Mucosa of gallbladder (tissue), 1 donor: ENCODE data around the gene SYNPO2L. TPM values are rescaled to one million over a fixed set of nuclear protein-coding genes. Genes with fewer than 3 reads are reported as not detected.
"Not testable (repeated sequence)": the region's sequence is repeated elsewhere in the genome, so short reads cannot be mapped to it uniquely, and the experiment has no call there.

Experiments used
- DNase-seq: peaks from one replicate; pipeline ENCODE4 v3.0.0-alpha.2; 2020; ENCODE audit warnings: low spot score
- total RNA-seq: library from RNA; stranded (reverse); gene quantifications from one replicate; pipeline ENCODE4 v1.2.1, GENCODE V29; 2021
- donor health status: DM: no; HTN: no; CAD: no.

Gene SYNPO2L, protein sequence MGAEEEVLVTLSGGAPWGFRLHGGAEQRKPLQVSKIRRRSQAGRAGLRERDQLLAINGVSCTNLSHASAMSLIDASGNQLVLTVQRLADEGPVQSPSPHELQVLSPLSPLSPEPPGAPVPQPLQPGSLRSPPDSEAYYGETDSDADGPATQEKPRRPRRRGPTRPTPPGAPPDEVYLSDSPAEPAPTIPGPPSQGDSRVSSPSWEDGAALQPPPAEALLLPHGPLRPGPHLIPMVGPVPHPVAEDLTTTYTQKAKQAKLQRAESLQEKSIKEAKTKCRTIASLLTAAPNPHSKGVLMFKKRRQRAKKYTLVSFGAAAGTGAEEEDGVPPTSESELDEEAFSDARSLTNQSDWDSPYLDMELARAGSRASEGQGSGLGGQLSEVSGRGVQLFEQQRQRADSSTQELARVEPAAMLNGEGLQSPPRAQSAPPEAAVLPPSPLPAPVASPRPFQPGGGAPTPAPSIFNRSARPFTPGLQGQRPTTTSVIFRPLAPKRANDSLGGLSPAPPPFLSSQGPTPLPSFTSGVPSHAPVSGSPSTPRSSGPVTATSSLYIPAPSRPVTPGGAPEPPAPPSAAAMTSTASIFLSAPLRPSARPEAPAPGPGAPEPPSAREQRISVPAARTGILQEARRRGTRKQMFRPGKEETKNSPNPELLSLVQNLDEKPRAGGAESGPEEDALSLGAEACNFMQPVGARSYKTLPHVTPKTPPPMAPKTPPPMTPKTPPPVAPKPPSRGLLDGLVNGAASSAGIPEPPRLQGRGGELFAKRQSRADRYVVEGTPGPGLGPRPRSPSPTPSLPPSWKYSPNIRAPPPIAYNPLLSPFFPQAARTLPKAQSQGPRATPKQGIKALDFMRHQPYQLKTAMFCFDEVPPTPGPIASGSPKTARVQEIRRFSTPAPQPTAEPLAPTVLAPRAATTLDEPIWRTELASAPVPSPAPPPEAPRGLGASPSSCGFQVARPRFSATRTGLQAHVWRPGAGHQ
- total RNA-seq = 0.49 TPM

DNA sequence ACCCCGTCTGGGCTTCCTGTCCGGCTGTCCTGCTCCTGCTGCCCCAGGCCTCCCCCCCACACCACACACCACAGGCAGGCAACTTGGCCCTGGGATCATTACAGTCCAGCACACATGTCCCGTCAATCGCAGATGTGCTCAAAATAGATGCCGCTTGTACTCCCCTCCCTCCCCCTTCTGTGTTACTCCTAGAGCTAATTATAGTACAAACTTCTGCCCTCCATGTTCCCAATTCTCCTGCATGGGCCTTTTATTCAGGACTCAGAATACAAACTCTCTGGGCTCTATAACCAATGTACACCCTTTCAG, at the start of gene SYNPO2L:
Gene SYNPO2L (minus strand): TSS at position 40 of the 309 bp plus-strand sequence. CDS start 107 bp downstream, outside the sequence.
- no peak for DNase-seq

DNA sequence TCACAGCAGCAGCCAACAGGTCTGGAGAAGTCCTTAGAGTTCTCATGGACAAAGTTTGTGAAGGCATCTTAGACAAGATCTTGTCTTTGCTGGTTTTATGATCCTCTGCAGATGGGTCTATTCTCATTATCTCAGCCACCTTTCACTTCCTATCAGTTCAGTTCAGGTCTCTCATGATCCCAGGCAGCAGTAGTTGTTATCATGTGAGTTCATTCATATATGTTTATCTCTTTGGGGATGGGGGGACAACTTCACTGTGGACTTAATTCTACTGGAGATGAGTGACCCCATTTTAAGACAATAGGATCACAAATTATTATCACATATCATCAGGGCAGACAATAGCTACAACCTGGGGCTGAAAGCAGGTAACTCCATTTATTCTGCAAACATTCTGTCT, 48.1 kb upstream of the SYNPO2L start:
- not testable (repeated sequence) for DNase-seq

DNA sequence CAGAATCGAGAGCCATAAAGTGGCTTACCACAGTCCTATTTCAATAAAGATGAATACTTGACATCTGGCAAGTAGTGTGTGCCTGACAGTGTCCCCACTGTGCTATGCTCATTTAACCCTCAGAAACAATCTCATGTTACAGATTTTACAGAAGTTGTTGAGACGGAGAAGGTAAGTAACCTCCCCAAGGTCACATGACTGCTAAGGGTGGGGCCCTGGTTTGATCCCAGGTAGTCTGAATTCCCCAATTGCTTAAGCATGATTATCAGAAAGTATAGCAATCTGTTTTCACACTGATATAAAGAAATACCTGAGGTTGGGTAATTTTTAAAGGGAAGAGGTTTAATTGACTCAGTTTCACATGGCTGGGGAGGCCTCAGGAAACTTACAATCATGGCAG, 43.0 kb upstream of the SYNPO2L start:
- DNase-seq = not testable (repeated sequence)

DNA sequence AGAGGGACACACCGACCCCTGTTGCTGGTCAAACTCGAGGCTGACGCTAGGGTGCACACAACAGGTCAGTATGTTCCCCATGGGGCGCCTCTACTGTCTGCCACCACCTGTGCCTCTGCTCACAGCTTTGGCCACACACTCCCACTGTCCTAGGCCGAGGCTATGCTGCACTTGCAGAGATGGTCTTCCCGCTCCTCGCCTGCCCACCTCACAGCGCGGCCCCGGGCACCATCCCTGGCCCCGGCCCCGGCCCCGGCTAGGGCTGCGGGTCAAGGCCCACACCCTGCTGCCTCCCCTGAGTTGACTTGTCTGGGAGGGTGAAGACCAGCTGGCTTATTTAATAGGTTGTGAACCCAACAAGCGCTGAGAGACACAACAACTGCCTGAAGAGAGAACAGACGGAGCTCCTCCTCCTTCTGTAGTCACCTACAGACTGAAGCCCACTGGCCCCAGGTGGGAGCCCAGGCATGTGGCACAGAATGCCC, 41.9 kb upstream of the SYNPO2L start, which contains the start of gene AGAP5:
Gene AGAP5 (minus strand): TSS at position 435 of the 485 bp plus-strand sequence. CDS start 354 bp downstream, at position 81.
- DNase-seq = not testable (repeated sequence)

DNA sequence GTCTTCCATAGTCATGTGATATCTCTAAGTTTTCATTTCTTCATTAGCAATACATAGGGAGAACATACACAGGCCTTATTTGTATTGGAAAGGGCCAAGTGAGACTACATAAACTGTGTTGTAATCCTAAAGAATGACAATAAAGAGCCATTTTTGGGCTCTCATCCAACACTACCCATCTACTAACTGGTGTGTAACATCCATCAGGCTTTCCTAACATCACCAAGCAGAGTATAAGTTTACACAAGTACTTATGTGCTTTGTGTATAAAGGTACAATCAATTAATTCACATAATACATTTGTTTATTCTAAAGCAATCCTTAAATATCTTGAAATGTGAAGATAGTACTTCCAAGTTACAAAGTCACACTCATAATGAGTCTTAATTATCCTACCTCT, 39.5 kb upstream of the SYNPO2L start:
- not testable (repeated sequence) for DNase-seq

DNA sequence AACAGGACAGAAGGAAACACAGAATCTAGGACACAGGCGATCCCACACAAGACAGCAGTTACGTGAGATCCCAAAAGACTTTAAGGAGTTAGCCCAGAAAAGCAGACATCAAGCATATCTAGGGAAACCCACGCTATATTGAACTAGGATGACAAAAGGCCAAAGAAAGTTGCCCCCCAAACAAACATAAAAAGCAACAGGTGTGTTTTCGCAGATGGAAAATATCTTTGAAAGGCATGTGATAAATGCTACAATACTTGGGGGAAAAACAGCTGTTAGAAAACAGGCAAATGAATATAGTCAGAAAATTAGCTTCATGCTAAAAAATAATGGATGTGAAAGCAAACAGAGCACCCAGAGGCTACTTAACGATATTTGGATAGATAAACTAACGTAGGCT, 34.9 kb upstream of the SYNPO2L start:
- not testable (repeated sequence) for DNase-seq

DNA sequence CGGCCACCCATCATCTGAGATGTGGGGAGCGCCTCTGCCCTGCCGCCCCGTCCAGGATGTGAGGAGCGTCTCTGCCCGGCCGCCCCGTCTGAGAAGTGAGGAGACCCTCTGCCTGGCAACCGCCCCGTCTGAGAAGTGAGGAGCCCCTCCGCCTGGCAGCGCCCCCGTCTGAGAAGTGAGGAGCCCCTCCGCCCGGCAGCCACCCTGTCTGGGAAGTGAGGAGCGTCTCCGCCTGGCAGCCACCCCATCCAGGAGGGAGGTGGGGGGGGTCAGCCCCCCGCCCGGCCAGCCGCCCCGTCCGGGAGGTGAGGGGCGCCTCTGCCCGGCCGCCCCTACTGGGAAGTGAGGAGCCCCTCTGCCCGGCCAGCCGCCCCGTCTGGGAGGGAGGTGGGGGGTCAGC, 33.8 kb upstream of the SYNPO2L start:
- not testable (repeated sequence) for DNase-seq

DNA sequence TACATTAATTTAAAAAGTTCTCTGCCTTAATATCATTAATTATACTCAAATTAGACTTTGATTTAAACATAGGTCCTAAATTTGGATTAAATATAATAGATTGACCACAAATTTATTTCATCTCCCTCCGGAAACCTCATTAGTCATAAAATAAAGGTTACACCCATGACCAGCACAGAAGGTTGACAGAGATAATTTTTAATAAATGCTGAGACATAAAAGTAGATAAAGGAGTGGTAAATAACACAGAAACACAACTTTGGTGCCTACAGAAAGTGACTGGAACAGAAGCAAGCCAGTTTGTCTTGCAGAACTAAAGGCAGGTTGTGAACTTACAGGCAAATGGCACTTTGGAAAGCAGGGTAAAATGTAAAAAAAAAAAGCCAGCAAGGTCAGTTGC, 31.8 kb upstream of the SYNPO2L start:
- DNase-seq = not testable (repeated sequence)

DNA sequence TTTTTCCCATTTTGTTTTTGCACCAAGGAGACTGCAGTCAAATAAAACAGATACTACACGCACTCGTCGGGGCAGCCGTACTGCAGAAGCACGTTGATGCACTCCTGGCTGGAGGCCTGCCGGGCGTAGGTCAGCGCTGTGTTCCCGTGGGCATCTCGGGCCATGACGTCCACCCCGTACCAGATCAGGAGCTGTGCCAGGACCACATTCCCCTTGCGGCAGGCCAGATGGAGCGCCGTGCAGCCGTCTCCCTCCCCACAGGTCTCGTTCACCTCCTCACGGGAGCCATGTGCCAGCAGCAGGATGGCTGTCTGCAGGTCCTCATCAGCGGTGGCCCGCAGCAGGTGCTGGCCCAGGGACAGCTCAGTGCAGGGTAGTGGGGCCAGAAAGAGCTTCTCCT, 18.7 kb upstream of the SYNPO2L start:
- not testable (repeated sequence) for DNase-seq

DNA sequence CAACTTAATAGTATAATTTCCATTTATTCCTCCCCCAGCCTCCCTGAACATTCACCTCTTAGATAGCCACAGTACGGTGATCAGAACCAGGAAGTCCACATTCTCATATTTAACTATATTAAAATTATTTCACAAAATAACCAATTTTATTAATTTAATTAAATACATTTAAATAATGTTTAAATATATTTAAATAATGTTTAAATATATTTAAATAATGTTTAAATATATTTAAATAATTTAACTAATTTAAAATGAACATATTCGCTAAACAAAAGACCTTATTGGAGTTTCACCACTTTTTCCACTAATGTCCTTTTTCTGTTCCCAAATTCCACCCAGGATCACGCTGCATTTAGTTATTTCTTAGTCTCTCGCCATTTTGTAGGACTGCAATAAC, 12.5 kb upstream of the SYNPO2L start:
- not testable (repeated sequence) for DNase-seq

DNA sequence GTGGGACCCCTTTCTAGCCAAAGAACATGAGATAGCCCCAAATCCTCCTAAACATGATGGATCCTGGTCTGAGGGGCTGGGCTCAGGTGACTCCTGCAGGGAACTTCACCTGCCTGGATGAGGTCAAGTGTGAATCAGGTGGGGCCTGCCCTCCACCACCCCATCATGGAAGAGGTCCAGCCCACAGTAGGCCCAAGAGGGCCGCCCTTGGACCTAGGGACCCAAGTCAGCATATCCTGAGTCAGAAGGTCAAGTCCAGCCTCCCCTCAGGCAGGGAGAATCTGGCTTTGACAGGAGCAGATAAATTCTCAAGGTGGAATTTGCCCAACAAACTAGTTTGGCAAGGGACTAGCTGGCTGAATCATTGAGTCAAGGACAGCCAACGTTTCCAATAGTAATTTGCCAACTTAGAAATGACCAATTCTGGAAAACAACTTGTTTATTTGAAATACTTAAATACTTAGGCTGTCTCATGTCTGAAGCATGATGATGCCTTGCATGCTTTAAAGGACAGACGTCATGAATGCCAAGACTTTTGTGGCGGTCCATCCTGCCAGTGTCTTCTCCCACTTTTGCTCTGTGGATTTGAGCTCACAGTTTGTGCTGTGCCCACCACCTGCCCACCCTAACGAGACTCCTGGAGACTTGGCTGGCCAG, 10.5 kb upstream of the SYNPO2L start:
- not testable (repeated sequence) for DNase-seq

DNA sequence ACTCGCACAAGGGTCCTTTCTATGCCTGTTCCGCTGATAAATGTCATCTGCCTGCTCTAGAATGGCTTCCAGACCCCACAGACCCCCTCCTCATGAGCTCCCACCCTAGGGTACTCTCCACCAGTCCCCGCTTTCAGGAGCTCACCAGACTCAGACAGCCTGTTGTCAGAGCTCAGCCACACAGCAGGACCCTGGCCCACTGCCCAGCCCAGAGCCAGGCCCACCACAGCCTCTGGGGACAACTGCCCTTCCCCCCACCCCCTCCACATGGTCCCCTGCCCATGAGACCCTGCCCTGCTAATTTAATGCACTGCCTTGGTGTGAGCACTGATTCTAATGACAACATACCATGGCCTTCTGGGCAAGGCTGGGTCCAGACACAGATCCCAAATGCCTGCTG, 9.8 kb upstream of the SYNPO2L start:
- DNase-seq = not testable (repeated sequence)

DNA sequence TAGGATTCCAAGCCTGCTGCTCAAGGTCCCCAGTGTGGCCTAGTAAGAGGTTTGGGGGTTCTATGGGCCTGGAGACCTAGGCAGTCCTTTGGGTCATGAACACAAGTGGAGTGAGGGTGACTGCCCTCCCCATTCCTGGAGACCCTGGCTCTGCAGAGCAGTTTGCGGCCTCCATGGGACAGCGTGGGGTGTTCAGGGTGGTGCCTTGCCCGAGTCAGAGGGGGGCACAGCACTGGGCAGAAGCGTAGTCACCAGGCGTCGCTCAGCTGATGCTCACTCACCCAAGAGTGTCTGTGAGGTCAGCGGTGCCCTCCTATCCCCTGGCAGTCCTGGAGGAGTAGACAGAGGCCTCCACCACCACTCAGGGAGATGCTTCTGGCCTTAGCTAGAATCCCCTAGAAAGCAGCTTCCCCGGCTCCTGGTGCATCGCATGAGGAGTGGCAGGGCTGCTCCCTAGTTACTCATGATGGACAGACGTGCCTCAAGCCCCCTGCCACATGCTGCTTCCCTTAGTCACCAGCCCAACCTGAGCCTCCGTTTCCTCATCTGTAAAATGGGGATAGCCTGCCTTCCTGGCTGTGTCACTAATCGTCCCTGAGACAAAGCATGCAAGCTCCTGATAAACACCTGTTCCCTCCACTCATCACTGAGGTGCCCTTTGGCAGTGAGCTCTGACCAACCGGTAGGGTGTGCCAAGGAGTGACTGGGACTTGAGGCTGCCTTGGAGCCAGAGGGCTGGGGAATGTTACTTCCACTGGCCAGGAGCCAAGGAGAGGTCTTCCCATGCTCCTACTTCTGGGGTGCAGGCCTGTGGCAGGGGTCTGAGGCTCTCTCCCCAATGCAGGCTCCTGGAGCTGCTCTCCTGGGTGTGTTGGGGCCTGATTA, 8.6 kb upstream of the SYNPO2L start:
- DNase-seq = not testable (repeated sequence)

DNA sequence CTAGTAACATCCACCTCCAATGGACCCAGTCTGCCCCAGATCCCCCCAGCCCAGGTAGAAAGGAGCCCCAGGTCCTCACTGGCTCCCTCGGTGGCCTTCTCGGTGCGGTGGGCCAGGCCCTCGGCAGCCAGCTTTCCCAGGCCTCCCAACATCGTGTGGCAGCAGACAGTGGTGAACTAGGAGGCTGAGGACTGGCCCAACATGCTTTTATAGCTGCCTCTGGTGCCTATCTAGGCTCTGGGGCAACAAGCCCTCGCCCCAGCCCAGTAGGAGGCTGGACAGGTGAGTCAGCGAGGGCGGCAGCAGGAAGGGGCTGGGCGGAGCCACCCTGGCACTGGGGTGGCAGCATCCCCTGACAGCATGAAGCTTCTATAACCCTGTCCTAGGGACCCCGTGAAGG, 7.8 kb upstream of the SYNPO2L start:
- DNase-seq = not testable (repeated sequence)

DNA sequence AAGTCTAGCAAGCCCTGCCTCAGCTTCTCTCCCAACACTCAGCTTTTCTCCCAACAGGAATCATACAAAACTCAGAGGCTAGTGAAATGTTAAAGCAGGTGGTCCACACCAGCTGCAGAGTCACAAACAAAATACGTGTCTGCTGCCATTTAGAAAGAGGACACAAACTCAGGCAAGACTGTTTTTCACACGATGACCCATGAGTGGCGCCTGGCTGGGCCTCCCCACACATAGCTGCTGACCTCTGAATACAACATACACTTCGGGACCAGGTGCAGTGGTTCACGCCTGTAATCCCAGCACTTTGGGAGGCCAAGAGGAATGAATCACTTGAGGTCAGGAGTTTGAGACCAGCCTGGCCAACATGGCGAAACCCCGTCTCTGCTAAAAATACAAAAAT, 6.9 kb upstream of the SYNPO2L start:
- DNase-seq = not testable (repeated sequence)

DNA sequence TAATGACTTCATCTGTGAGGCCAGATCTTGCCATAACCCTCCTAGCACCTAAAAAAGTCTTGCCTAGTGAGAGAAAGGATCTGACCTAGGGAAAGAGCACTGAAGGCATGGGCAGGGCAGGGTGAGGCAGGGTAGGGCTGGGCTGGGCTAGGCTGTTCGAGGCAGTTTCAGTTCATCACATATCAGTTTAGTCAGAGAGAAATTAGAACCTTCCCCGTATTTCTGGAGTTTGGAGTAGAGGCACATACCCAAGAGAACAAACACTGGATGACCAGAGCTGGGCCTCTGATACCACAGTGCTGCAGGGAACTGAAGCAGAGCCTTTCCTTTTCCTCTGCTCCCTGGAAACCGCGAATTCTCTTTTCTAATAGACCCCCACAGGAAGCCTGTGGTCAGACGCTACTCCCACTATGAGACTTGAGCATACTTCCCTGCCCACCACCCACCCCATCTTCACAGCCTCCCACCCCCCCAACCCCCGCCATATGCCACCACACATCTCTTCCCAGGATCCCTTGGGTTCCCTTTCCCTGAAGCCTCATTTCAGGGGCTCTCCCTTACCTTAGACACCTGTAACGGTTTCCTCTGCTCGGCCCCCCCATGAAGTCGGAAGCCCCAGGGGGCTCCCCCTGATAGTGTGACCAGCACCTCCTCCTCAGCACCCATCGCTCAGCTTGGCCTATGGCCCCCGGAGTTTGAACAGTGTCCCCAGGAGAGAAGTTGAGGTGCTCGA, 406 bp downstream of the SYNPO2L start:
- DNase-seq = no peak

DNA sequence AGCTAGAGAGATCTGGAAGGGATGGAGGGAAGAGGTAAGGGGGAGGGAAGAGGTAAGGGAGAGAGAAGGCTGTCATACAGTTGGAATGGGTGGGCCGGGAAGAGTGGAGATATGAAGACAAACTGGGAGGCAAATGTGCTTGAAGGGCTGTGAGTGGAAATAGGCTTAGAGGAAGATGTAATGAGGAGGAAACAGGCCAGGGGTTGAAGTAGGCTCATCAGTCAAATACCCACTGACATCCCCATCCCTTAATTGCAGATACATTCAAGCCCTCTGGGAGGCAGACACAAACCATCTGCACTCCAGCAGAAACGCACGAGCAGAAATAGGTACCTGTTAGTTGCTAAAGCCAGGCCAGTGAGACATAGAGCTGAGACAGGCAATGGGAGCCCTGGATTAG, 2.1 kb downstream of the SYNPO2L start:
- no peak for DNase-seq

DNA sequence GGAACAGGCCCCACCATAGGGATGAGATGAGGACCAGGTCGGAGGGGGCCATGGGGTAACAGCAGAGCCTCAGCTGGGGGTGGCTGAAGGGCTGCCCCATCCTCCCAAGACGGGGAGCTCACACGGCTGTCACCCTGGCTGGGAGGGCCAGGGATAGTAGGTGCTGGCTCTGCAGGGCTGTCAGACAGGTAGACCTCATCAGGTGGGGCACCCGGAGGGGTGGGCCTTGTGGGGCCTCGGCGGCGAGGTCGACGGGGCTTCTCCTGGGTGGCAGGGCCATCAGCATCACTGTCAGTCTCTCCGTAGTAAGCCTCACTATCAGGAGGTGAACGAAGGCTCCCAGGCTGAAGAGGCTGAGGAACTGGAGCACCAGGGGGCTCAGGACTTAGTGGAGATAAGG, 2.6 kb downstream of the SYNPO2L start:
- no peak for DNase-seq

DNA sequence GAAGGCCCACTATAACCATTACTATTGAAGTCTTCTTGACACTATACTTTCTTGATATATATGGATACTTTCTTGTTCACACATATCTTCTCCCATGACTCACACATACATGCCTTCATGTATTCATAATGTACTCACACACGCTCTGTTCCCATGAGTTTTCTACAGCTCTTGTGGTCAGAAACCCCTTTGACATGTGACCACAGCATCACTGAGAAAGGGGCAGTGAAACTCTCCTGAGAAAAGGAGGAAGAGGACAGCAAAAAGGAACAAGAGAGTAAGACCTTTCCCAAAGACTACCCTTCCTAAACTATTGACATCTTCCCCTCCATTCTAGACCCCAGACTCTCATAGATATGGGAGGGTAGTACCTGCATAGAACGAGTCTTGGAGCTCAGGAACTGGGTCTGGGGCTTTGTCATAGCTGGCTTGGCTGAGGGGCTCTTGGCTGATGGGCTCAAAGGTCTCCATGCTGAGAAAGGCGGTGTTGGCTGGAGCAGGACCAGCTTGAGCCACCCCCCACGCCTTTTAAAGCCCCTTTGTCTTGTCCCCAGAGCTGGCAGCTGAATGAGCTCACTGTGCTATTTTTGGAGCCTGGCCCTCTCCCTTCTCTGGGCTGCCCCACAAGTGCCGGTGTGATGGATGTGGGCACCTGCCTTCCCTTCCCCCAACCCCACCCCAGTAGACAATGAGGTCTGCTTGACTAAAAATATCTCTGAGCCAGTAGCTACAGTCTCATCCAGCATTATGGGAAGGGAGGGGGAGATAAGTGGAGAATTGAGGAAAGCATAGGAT, 5.1 kb downstream of the SYNPO2L start:
- no peak for DNase-seq
